PFSK-1 (cell line): ENCODE results near the gene RAB6A.

Experiments
- FOXP2 ChIP-seq: optimal IDR thresholded peaks from 2 replicates; pipeline ENCODE3; 2011; ENCODE audit warnings: borderline replicate concordance, control low read depth, inconsistent platforms; ENCODE audit not compliant: insufficient read depth; ENCODE audit errors: extremely low read length, extremely low read depth
- POLR2AphosphoS5 ChIP-seq: IDR thresholded peaks from 2 replicates; pipeline ENCODE4 v1.6.1; 2012; ENCODE audit warnings: low read depth, mild to moderate bottlenecking, control low read depth, low read length, moderate library complexity
- SIN3A ChIP-seq: IDR thresholded peaks from 2 replicates; pipeline ENCODE4 v1.6.1; 2012; ENCODE audit warnings: mild to moderate bottlenecking, low read length, moderate library complexity, borderline replicate concordance; ENCODE audit not compliant: insufficient read depth
- TAF1 ChIP-seq: IDR thresholded peaks from 2 replicates; pipeline ENCODE4 v1.6.1; 2012; ENCODE audit warnings: low read length, control low read depth, borderline replicate concordance; ENCODE audit not compliant: insufficient read depth
- TF ChIP-seq, protein P1 (sequence below), 2 experiments: IDR thresholded peaks; 2 replicates each; pipeline versions ENCODE4 v1.6.1 to v1.8.0; 2011 to 2012; ENCODE audit warnings: low read depth in 2 of 2, low read length in 2 of 2, control low read depth in 1 of 2, inconsistent platforms in 1 of 2, mild to moderate bottlenecking in 1 of 2, moderate library complexity in 1 of 2; ENCODE audit not compliant: insufficient read depth in 1 of 2

RAB6A gene

GRCh38 chr11:73717136-73717535, 43.7 kb downstream of the RAB6A start:
- TF ChIP-seq POLR2AphosphoS5 (no peak), FOXP2 (no peak), TAF1 (no peak), SIN3A (no peak)
- TF ChIP-seq, protein P1, sequence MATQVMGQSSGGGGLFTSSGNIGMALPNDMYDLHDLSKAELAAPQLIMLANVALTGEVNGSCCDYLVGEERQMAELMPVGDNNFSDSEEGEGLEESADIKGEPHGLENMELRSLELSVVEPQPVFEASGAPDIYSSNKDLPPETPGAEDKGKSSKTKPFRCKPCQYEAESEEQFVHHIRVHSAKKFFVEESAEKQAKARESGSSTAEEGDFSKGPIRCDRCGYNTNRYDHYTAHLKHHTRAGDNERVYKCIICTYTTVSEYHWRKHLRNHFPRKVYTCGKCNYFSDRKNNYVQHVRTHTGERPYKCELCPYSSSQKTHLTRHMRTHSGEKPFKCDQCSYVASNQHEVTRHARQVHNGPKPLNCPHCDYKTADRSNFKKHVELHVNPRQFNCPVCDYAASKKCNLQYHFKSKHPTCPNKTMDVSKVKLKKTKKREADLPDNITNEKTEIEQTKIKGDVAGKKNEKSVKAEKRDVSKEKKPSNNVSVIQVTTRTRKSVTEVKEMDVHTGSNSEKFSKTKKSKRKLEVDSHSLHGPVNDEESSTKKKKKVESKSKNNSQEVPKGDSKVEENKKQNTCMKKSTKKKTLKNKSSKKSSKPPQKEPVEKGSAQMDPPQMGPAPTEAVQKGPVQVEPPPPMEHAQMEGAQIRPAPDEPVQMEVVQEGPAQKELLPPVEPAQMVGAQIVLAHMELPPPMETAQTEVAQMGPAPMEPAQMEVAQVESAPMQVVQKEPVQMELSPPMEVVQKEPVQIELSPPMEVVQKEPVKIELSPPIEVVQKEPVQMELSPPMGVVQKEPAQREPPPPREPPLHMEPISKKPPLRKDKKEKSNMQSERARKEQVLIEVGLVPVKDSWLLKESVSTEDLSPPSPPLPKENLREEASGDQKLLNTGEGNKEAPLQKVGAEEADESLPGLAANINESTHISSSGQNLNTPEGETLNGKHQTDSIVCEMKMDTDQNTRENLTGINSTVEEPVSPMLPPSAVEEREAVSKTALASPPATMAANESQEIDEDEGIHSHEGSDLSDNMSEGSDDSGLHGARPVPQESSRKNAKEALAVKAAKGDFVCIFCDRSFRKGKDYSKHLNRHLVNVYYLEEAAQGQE (IDR thresholded peaks at IDR 0.05; ENCODE audit: insufficient read depth in 1 of 2, low read depth in 2 of 2, low read length in 2 of 2), result no peak

GRCh38 chr11:73716153-73717056, 44.5 kb downstream of the RAB6A start:
- no peak for TF ChIP-seq POLR2AphosphoS5
- no peak for TF ChIP-seq SIN3A
- no peak for TF ChIP-seq FOXP2
- TF ChIP-seq, protein P1 (IDR thresholded peaks at IDR 0.05; ENCODE audit: insufficient read depth in 1 of 2, low read depth in 2 of 2, low read length in 2 of 2), result no peak
- no peak for TF ChIP-seq TAF1

GRCh38 chr11:73715541-73715940, 45.3 kb downstream of the RAB6A start:
- no peak for TF ChIP-seq POLR2AphosphoS5
- TF ChIP-seq SIN3A, result no peak
- TF ChIP-seq TAF1, result no peak

- TF ChIP-seq POLR2AphosphoS5 (no peak), TAF1 (no peak), FOXP2 (no peak), SIN3A (no peak)
- TF ChIP-seq, protein P1 (IDR thresholded peaks at IDR 0.05; ENCODE audit: insufficient read depth in 1 of 2, low read depth in 2 of 2, low read length in 2 of 2), result no peak
Observed at GRCh38 chr11:73710964-73711363, 49.9 kb downstream of the RAB6A start.

GRCh38 chr11:73705053-73705452, 55.8 kb downstream of the RAB6A start:
- TF ChIP-seq POLR2AphosphoS5, result no peak
- no peak for TF ChIP-seq TAF1
- TF ChIP-seq SIN3A, result no peak
- no peak for TF ChIP-seq FOXP2
- TF ChIP-seq, protein P1 (IDR thresholded peaks at IDR 0.05; ENCODE audit: insufficient read depth in 1 of 2, low read depth in 2 of 2, low read length in 2 of 2), result no peak
